A549 (cell line): ENCODE results near the gene GAS2L2.

Source experiments
- CBX2 ChIP-seq: fragments of 200-600 bp; sonication (generic); IDR thresholded peaks from 2 replicates; pipeline ENCODE4 v1.6.1; 2016; ENCODE audit warnings: low read depth, mild to moderate bottlenecking, borderline replicate concordance
- CTCF ChIP-seq: fragments of >200 bp; sonication (Bioruptor Twin); formaldehyde crosslinking; IDR thresholded peaks from 3 replicates; pipeline ENCODE4 v1.5.1; 2016
- HDAC2 ChIP-seq: fragments of 200-600 bp; sonication (generic); IDR thresholded peaks from 2 replicates; pipeline ENCODE4 v1.6.1; 2016
- HMGXB4 ChIP-seq: fragments of 250-450 bp; sonication (Bioruptor Pico); IDR thresholded peaks from 2 replicates; pipeline ENCODE4 v1.5.0; 2021; ENCODE audit warnings: mild to moderate bottlenecking, moderate library complexity, borderline replicate concordance
- JUNB ChIP-seq: fragments of >200 bp; sonication (Bioruptor Twin); formaldehyde crosslinking; IDR thresholded peaks from 2 replicates; pipeline ENCODE4 v1.6.1; 2016
- RCOR1 ChIP-seq: fragments of 150-350 bp; IDR thresholded peaks from 2 replicates; pipeline ENCODE4 v1.6.1; 2014; ENCODE audit warnings: antibody characterized with exemption, low read length, low read depth
- ZSCAN20 ChIP-seq: fragments of 250-450 bp; sonication (Bioruptor Pico); IDR thresholded peaks from 2 replicates; pipeline ENCODE4 v1.8.0; 2022; ENCODE audit warnings: mild to moderate bottlenecking, moderate library complexity

GRCh38 chr17:35801583-35802224, 48.7 kb upstream of the GAS2L2 start:
- TF ChIP-seq CTCF (no peak), JUNB (no peak), RCOR1 (no peak), HMGXB4 (no peak), HDAC2 (no peak), ZSCAN20 (CRISPR knock-in tag) (no peak), CBX2 (no peak)
